NCI-H2107 treated with DMSO at 0.1 percent for 48 hours (cell line): ENCODE measurements around the gene RAC2.

ENCODE experiments used
- DNase-seq: peaks from one replicate; lab custom pipeline; 2025; ENCODE audit not compliant: unreplicated experiment; lab: John Stamatoyannopoulos, UW

Gene RAC2

DNA sequence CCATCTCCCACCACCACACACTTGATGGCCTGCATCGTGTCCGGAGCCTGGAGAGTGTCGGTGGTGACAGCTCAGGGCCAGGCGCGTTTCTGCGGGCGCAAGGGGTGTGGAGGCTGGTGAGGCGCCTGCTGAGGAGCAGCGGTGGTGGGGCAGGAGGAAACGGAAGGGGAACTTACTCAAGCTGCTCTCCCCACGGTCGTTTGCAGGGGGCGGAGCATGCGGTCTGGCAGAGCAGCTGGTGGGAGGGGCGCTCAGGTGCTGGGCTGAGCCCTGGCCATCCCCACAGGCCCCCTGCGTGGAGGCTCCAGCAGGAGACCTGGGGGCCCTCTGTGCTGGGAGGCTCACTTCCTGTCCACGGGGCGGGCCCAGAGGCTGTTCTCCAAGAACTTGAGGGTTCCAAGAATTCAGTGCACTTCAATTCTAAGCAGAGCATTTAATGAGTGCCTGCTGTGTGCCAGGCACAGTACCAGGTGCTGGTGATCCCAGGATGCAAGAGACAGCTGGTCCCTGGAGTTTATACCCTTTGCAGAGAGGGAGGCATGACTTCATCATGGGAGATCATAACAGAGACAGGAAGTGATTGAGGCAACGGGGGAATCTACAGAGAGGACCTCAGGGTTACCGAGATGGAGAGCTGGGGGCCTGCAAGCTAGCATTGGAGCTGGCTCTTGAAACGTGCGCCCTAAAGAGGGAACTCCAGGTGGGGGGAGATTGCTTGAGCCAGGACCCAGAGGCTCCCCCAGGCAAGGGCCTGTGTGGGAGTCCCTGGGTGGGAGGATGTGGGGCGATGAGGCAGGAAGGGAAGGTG lies at the start of gene RAC2:
Gene RAC2, minus strand, starts transcription at position 156 of the 808 bp plus-strand sequence. Its CDS starts 121 bp downstream, at position 35.
- DNase-seq: peak; percentile 36

GRCh38 chr22:37293172-37293571 lies 49.1 kb upstream of the RAC2 start:
- no peak for DNase-seq

DNA sequence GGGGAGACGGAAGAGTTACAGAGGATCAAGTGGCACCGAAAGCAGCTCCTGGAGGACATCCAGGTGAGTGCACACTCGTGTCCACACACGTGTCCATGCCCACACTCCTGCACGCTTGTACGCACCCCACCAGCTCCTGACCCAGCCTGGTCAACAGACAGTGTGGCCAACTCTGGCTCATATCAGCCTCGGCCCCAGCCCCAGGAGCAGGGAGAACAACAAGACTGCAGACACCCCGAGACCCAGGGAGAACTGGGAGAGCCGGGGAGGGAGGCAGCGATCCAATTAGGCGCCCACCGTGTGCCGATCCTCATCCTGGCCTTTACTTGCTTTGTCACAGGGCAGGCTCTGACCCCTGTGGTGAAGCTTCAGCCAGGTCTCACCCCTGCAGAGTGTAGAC lies 48.6 kb upstream of the RAC2 start:
- DNase-seq: no peak

- DNase-seq: no peak
Observed at GRCh38 chr22:37291559-37292298, 47.7 kb upstream of the RAC2 start.

GRCh38 chr22:37290737-37291136 lies 46.7 kb upstream of the RAC2 start:
- no peak for DNase-seq

DNA sequence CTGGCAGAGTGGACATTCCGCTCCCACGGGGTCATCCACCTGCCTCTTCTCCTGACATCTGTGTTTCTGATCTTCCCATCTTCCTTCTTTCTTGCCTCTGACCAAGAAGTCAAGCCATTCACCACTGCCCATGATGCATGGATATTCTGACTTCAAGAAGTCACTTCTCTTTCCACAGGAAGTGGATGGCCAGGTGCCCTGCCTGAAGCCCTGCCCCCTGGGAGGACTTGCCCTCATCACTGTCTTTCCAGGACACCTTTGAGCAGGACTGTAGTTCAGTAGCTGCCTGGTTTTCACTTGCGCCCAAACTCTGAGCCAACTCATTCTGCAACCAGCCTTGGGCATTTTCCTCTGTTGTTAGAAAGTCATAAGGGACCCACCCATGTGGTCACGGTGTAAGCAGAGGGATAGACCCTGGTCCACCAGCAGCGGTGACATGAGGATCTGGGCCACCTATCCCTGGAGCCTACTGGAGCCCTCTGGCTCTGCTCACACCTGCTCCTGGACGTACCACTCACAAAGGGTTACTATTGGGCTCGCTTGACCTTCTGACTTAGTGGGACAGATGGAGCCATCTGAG lies 45.2 kb upstream of the RAC2 start:
- no peak for DNase-seq

GRCh38 chr22:37288521-37288920 lies 44.5 kb upstream of the RAC2 start:
- no peak for DNase-seq

DNA sequence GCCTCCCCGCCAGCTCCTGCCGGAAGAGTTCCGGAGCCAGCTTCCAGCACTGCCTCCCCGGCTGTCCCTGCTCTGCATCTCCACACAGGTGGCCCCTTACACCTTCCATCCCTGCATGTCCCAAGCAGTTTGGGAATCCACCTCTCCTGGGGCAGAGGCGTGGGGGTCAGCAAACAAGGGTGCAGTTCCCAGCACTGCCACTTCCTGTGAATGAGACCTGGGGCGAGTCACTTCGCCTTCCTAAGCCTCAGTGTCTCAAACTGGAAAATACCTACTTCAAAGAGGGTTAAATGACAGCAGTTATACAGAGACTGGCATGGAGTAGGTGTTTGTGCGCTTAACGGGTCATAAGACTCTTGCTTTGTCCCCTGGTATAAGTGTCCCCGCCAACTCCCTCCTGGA lies 43.5 kb upstream of the RAC2 start:
- DNase-seq: no peak

DNA sequence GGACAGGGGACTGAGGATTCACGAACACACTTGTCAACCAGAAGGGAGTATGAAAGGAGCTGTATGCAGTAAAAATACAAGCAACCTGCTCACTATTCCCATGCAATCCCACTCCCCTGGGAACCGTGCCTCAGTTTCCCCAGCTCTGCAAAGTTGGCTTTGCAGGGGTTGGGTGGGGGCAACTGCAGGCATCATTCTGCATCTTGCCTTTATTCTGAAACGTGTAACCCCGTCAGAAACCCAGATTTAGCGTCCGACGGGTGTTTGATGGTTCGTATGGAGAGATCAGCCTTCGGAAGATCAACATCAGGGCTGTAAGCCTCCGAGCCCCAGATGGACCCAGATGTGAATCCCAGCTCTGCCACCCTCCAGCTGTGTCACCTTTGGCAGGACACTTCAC lies 41.9 kb upstream of the RAC2 start:
- no peak for DNase-seq

GRCh38 chr22:37284805-37285355 lies 40.8 kb upstream of the RAC2 start:
- no peak for DNase-seq

DNA sequence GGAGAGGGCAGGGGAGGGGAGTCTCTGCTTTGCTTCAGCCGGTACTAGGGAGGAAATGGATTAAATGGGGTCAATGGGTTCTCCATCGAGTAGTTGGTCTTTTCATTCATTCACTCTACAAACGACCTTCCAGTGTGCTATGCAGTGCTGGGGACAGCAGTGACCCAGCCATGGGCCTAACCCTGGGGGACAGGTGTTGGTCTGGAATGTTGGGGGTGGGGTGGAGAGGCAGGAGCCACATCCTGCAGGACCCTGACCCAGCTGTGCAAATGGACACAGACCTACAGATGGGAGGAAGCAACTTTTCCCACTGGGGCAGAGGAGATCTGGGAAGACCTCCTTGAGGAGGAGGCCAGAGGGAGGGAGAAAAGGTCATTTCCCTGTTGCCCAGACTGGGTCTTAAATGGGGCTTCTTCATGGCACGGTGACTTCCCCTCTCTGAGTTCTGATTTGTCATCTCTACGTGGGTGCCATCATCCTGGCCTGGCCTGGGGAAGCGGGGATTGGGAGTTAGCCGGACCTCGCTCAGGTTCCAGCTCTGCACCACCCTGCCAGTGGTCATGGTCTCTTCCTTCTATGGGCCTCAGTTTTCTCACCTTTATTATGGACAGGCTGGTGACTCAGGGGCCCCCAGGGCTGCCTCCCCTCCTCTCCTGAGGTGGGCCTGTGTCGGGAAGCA lies 40.2 kb upstream of the RAC2 start:
- no peak for DNase-seq

DNA sequence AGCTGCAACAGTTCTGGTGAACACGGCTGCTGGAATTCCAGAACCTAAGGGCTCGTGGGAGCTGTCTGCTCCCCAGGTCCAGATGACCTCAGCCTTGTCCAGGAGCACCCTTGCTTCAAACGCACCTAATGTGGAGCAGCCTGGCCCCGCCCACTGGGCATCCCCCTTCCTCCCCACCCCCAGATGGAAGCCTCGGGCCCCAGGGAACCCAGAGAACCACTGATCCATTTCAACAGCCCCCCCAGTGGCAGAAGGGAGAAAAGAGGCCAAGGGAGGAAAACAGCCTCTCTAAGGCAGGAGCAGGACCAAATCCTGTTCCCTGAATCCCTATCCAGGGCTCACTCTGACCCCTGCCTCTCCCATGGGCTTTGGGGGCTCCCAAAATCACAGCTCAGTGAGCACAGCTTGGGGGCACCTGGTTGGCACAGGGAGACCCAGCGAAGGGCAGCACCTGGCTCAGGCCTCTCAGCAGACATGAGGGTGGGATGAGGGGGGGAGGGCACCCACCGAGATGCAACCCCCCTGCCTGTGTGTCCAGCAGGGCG lies 39.4 kb upstream of the RAC2 start:
- no peak for DNase-seq

GRCh38 chr22:37282385-37282677 lies 38.3 kb upstream of the RAC2 start, which contains the start of gene CYTH4:
Gene CYTH4, plus strand, starts transcription at chr22:37282508. Its CDS starts 62 bp downstream, at chr22:37282570.
- DNase-seq: no peak

DNA sequence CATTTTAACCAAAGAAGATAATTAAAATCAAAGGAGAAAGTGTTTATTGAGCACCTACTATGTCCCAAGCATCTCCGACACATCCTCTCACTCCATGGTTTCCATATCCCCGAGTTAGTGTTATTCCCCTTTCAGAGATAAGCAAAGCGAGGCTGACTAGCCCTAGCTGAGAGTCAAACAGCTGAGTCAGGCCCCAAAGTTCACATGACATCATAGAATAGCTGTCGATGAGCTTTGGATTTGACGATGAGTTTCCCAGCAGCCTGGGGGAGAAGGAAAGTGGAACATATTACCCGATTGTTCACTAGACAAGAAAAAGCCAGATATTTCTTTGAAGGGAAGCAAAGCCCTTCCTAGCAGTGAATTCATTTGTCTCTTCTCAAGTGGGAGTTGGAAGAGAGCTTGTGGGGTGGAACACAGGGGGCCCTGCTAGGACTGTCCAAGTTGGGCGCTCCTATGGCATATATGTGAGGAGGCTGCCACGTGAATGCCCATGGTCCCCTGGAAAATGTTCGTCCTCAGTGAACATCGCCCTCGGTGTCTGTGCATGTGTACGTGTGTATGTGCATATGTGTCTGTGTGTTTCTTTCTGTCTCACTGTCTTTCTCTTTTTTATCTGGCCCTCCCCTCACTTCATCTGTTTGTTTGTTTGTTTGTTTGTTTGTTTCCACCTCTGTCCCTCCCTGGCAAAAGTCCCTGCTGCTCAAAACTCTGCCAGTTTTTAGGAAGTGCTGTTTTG lies 37.7 kb upstream of the RAC2 start:
- no peak for DNase-seq

DNA sequence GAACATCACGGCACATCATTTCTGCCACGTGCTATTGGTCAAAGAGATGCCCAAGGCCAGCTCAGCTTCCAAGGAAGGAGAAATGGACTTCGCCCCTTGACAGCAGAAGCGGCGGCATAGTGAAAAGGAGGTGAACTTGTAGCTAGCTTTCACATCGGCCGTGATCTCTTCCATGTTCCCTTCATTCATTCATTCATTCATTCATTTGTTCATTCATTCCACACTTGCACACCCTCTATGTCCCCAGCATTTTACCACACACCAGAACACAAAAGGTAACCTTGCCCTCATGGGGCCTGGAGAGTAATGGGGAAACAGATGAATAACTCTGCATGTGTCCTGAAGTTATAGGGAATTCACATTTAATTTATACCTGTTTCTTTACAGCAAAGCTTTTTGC lies 37.1 kb upstream of the RAC2 start:
- DNase-seq: no peak

GRCh38 chr22:37280718-37281117 lies 36.6 kb upstream of the RAC2 start:
- DNase-seq: no peak

- DNase-seq: no peak
Observed at GRCh38 chr22:37279331-37280181, 35.5 kb upstream of the RAC2 start.

GRCh38 chr22:37278261-37278660 lies 34.2 kb upstream of the RAC2 start:
- no peak for DNase-seq

DNA sequence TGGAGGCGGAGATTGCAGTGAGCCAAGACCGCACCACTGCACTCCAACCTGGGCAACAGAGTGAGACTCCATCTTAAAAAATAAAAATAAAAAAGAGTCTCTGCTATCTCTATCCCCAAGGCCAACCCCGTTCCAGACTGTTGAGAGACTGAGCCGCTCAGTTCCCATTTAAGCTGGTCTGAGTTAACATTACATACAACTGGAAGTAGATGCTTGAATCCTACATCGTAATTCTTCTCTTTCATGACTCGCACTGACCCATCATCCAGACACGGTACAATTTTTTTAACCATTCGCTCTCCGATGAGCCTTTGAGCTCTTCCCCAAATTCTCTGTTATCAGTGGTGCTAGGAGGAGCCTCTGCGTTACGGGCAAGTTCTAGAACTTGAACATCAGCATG lies 33.3 kb upstream of the RAC2 start:
- DNase-seq: no peak
